K562 (cell line): ENCODE measurements around the gene KIF21A. TPM values are rescaled to one million over a fixed set of nuclear protein-coding genes. Genes with fewer than 3 reads are reported as not detected.

Source experiments
- ARID1B ChIP-seq: fragments of 450-650 bp; IDR thresholded peaks from 2 replicates; pipeline ENCODE4 v1.6.1; 2016; ENCODE audit warnings: antibody characterized with exemption, mild to moderate bottlenecking, inconsistent platforms
- ATF7 ChIP-seq: fragments of 450-650 bp; IDR thresholded peaks from 2 replicates; pipeline ENCODE4 v1.7.1; 2014; ENCODE audit warnings: mild to moderate bottlenecking, moderate library complexity
- BRD9 ChIP-seq: fragments of 450-650 bp; IDR thresholded peaks from 2 replicates; pipeline ENCODE4 v1.6.1; 2018; ENCODE audit warnings: low read depth; ENCODE audit not compliant: partially characterized antibody
- CXXC5 ChIP-seq: fragments of 250-450 bp; sonication (Bioruptor Pico); IDR thresholded peaks from 2 replicates; pipeline ENCODE4 v1.8.0; 2022; ENCODE audit warnings: inconsistent platforms, mild to moderate bottlenecking, moderate library complexity
- EGR1 ChIP-seq: fragments of 450-650 bp; conservative IDR thresholded peaks from 2 replicates; pipeline ENCODE4 v1.6.1; 2017; ENCODE audit warnings: mild to moderate bottlenecking
- EP400 ChIP-seq: fragments of 450-650 bp; IDR thresholded peaks from 2 replicates; pipeline ENCODE4 v1.6.1; 2017; ENCODE audit warnings: antibody characterized with exemption, mild to moderate bottlenecking, moderate library complexity
- FIP1L1 ChIP-seq: fragments of 200-400 bp; formaldehyde crosslinking; IDR thresholded peaks from 2 replicates; pipeline ENCODE4 v1.6.1; 2018; ENCODE audit warnings: mild to moderate bottlenecking, low read depth, low read length; ENCODE audit not compliant: poor library complexity, severe bottlenecking
- HNRNPK ChIP-seq: fragments of 200-400 bp; formaldehyde crosslinking; IDR thresholded peaks from one replicate; pipeline ENCODE4 v1.6.1; 2018; ENCODE audit warnings: mild to moderate bottlenecking, low read depth, low read length; ENCODE audit not compliant: poor library complexity, severe bottlenecking
- NRF1 ChIP-seq, 2 experiments: fragments of 450-650 bp; IDR thresholded peaks in 1 of 2; conservative IDR thresholded peaks in 1 of 2; 2 replicates each; pipeline ENCODE4 v1.6.1; 2014; ENCODE audit warnings: mild to moderate bottlenecking in 2 of 2
- POLR2AphosphoS5 ChIP-seq: IDR thresholded peaks from 2 replicates; pipeline ENCODE4 v1.6.1; 2011; ENCODE audit warnings: mild to moderate bottlenecking, low read depth, low read length, moderate library complexity; ENCODE audit not compliant: control insufficient read depth, insufficient read depth
- SIN3A ChIP-seq, 2 experiments: fragments of 150-350 bp in 1 of 2; IDR thresholded peaks; 2 replicates each; pipeline ENCODE4 v1.6.1; 2011 to 2016; ENCODE audit warnings: borderline replicate concordance in 2 of 2, low read depth in 2 of 2, low read length in 2 of 2, mild to moderate bottlenecking in 2 of 2, moderate library complexity in 2 of 2; ENCODE audit not compliant: control insufficient read depth in 1 of 2
- SOX6 ChIP-seq: fragments of 450-650 bp; IDR thresholded peaks from 2 replicates; pipeline ENCODE4 v1.6.1; 2014; ENCODE audit warnings: mild to moderate bottlenecking
- TAF1 ChIP-seq: IDR thresholded peaks from 2 replicates; pipeline ENCODE4 v1.6.1; 2011; ENCODE audit warnings: mild to moderate bottlenecking, low read length, moderate library complexity; ENCODE audit not compliant: insufficient read depth, control insufficient read depth, severe bottlenecking; ENCODE audit errors: extremely low read depth
- TAF9B ChIP-seq: fragments of 450-650 bp; IDR thresholded peaks from 2 replicates; pipeline ENCODE4 v1.6.1; 2018; ENCODE audit warnings: mild to moderate bottlenecking; ENCODE audit not compliant: partially characterized antibody
- TEAD1 ChIP-seq, 2 experiments: fragments of 450-650 bp in 1 of 2; sonication (generic) in 1 of 2; formaldehyde crosslinking; IDR thresholded peaks; 2 replicates each; pipeline versions ENCODE4 v1.4.0 to v1.8.0; 2020 to 2022; ENCODE audit warnings: mild to moderate bottlenecking in 2 of 2, missing genetic modification reagents in 1 of 2
- TOE1 ChIP-seq, 2 experiments: fragments of 450-650 bp in 1 of 2; sonication (generic) in 1 of 2; formaldehyde crosslinking in 1 of 2; IDR thresholded peaks; 2 replicates each; pipeline versions ENCODE4 v1.7.1 to v1.8.0; 2016 to 2022; ENCODE audit warnings: borderline replicate concordance in 2 of 2, mild to moderate bottlenecking in 2 of 2, antibody characterized with exemption in 1 of 2, inconsistent platforms in 1 of 2, low read depth in 1 of 2, missing genetic modification reagents in 1 of 2, moderate library complexity in 1 of 2
- ZBTB7A ChIP-seq: IDR thresholded peaks from 2 replicates; pipeline ENCODE4 v1.6.1; 2011; ENCODE audit warnings: low read depth, mild to moderate bottlenecking, low read length, moderate library complexity, borderline replicate concordance; ENCODE audit not compliant: control insufficient read depth
- ZBTB8A ChIP-seq: fragments of 450-650 bp; IDR thresholded peaks from 2 replicates; pipeline ENCODE4 v1.6.1; 2018; ENCODE audit warnings: mild to moderate bottlenecking, moderate library complexity; ENCODE audit not compliant: partially characterized antibody
- ZNF224 ChIP-seq: sonication (generic); formaldehyde crosslinking; IDR thresholded peaks from 2 replicates; pipeline ENCODE4 v1.8.0; 2022; ENCODE audit warnings: mild to moderate bottlenecking, missing genetic modification reagents
- ZNF696 ChIP-seq: fragments of 250-450 bp; sonication (Bioruptor Pico); conservative IDR thresholded peaks from 2 replicates; pipeline ENCODE4 v1.4.0; 2020; ENCODE audit warnings: mild to moderate bottlenecking, moderate library complexity
- polyA plus RNA-seq, 8 experiments: library from polyadenylated mRNA; depleted of rRNA in 4 of 8; stranded (reverse) in 5 of 8; unstranded in 3 of 8; fragments of >200 nt; fragmentation: Nextera tagmentation in 2 of 8; fragmentation: Illumina TruSeq in 1 of 8; extraction: Ambion mirVana in 2 of 8; extraction: Trizol in 1 of 8; gene quantifications; 2 replicates each; pipeline versions ENCODE4 v1.2.1 to v1.2.3, GENCODE V29; 2011 to 2014; ENCODE audit warnings: inconsistent platforms in 1 of 8, missing spikeins in 1 of 8
- total RNA-seq, 7 experiments: library from RNA; depleted of rRNA in 6 of 7; stranded (reverse); fragments of >200 nt in 6 of 7; fragmentation: Illumina TruSeq in 2 of 7; extraction: Trizol in 2 of 7; gene quantifications; 2 replicates each; pipeline versions ENCODE4 v1.2.1 to v1.2.3, GENCODE V29; 2011 to 2021; ENCODE audit warnings: low replicate concordance in 1 of 7
- TF ChIP-seq, protein P1 (sequence below), 2 experiments: fragments of 450-650 bp; conservative IDR thresholded peaks; 2 replicates each; pipeline ENCODE4 v1.6.1; 2017; ENCODE audit warnings: mild to moderate bottlenecking in 2 of 2, moderate library complexity in 2 of 2
- TF ChIP-seq, protein P2 (sequence below): sonication (generic); formaldehyde crosslinking; IDR thresholded peaks from 2 replicates; pipeline ENCODE4 v1.8.1; 2022; ENCODE audit warnings: missing genetic modification reagents

KIF21A gene
- total and polyA plus RNA-seq, 9 of the 15 experiments (the other 6 are each of a cell fraction or from before 2014, with no cell fraction given) = 17.7 to 45.0 (median 30.3) TPM

DNA sequence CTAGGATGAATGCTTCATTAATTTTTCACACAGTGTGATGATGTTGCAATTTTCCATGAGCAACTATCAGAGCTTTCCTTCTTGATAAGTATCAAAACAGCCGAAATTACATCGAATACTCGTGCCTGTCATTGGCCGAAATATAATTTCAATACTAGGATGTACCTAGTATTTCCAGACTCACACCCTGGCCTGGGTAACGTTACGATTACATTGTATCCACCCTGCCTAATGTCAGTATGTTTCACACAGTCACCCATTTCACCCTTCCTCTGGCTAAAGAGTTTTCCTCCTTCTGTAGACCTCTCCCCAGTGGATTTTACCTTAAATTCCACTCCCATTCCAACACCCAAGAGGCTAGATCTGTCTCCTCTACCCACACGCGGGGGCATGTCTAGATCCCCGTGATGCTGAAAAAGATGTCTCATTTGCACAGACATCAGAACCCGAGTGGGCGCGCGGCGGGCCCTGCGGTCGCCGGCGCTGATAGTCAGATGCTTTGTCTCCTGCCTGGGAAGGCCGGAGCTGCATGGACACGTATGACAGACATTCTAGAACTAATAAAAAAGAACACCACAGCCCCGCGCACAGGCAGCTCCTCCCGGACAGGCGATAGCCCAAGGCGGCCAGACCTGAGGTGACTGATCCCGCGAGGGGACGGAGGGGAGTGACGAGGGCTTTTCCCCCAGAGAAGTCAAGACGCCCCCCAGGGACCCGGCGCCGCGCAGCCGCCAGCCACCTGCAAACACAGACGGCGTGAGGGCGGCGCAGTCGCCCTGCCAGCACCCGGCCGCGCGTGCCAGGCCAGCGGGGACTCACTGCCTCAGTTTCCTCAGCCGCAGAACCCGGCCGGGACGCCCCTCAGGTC, 723 bp downstream of the KIF21A start (continued):
- TF ChIP-seq CXXC5 (CRISPR knock-in tag) = peak; percentile 6; the same call in 1 of the 2 replicates
- no peak for TF ChIP-seq FIP1L1
- no peak for TF ChIP-seq ZNF696
- TF ChIP-seq, protein P1, sequence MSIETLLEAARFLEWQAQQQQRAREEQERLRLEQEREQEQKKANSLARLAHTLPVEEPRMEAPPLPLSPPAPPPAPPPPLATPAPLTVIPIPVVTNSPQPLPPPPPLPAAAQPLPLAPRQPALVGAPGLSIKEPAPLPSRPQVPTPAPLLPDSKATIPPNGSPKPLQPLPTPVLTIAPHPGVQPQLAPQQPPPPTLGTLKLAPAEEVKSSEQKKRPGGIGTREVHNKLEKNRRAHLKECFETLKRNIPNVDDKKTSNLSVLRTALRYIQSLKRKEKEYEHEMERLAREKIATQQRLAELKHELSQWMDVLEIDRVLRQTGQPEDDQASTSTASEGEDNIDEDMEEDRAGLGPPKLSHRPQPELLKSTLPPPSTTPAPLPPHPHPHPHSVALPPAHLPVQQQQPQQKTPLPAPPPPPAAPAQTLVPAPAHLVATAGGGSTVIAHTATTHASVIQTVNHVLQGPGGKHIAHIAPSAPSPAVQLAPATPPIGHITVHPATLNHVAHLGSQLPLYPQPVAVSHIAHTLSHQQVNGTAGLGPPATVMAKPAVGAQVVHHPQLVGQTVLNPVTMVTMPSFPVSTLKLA (conservative IDR thresholded peaks at IDR 0.05) = peak in 1 of 2 experiments; percentile 10; a peak in 1 of 4 replicates
- TF ChIP-seq TEAD1 (CRISPR knock-in tag; IDR thresholded peaks at IDR 0.05) = 0 out of 4 replicates have a peak, but pooled peaks of 1 of the 2 experiments have one; percentile 19
- TF ChIP-seq POLR2AphosphoS5 = peak; percentile 32; the same call in 1 of the 2 replicates
- TF ChIP-seq TAF9B = peak; percentile 14
- peak; percentile 18 for TF ChIP-seq BRD9
- peak in 1 of 2 experiments; percentile 2; a peak in 1 of 4 replicates for TF ChIP-seq SIN3A (IDR thresholded peaks at IDR 0.05; ENCODE audit: borderline replicate concordance in 2 of 2, control insufficient read depth in 1 of 2, low read depth in 2 of 2, low read length in 2 of 2)
- TF ChIP-seq EGR1 = peak; percentile 44
- peak; percentile 68 to 76 for TF ChIP-seq NRF1 (conservative IDR thresholded peaks at IDR 0.05 in 1 of 2, IDR thresholded peaks at IDR 0.05 in 1 of 2)
- TF ChIP-seq ZBTB7A = peak; percentile 64; the same call in 1 of the 2 replicates
- TF ChIP-seq EP400 = 0 out of 2 replicates have a peak, but pooled peaks have one; percentile 40
- no peak for TF ChIP-seq SOX6
- TF ChIP-seq TOE1 (IDR thresholded peaks at IDR 0.05; ENCODE audit: borderline replicate concordance) = 0 out of 2 replicates have a peak, but pooled peaks have one; percentile 18
- no peak for TF ChIP-seq TOE1 (CRISPR knock-in tag; IDR thresholded peaks at IDR 0.05; ENCODE audit: borderline replicate concordance, low read depth)
- peak; percentile 46 for TF ChIP-seq TAF1
- no peak for TF ChIP-seq ATF7
- TF ChIP-seq ZBTB8A = no peak
- TF ChIP-seq, protein P2, sequence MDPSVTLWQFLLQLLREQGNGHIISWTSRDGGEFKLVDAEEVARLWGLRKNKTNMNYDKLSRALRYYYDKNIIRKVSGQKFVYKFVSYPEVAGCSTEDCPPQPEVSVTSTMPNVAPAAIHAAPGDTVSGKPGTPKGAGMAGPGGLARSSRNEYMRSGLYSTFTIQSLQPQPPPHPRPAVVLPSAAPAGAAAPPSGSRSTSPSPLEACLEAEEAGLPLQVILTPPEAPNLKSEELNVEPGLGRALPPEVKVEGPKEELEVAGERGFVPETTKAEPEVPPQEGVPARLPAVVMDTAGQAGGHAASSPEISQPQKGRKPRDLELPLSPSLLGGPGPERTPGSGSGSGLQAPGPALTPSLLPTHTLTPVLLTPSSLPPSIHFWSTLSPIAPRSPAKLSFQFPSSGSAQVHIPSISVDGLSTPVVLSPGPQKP (CRISPR knock-in tag) = no peak
- peak; percentile 17; the same call in 1 of the 2 replicates for TF ChIP-seq ARID1B
- TF ChIP-seq ZNF224 = no peak
- no peak for TF ChIP-seq HNRNPK
